Activated CD4-positive, alpha-beta T cell treated with anti-CD3 and anti-CD28 coated beads, Interleukin-2, amount 50 U/mL, for 48 hours (primary cell): Measurements from ENCODE around the gene CLN6.
"Not testable (repeated sequence)": the region's sequence is repeated elsewhere in the genome, so short reads cannot be mapped to it uniquely, and the experiment has no call there.

Source experiments
- DNase-seq, 2 experiments: peaks; one replicate each; pipeline ENCODE4 v3.0.0-alpha.2; 2020

The CLN6 gene

GRCh38 chr15:68221530-68222431 is 7.7 kb downstream of the CLN6 start:
- not testable (repeated sequence) for DNase-seq

DNA sequence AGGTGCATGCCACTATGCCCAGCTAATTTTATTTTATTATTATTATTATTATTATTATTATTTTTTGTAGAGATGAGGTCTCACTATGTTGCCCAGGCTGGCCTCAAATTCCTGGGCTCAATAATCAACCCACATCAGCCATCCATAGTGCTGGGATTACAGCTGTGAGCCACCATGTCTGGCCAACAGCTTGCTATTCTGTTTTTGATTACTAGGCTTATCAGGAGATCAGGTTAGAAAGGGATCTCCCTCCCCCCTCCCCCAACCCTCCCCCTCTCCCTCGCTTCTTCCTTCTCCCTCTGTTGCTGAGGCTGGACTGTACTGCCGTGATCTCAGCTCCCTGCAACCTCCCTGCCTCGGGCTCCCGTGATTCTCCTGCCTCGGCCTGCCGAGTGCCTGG is 8.6 kb downstream of the CLN6 start:
- no peak for DNase-seq

DNA sequence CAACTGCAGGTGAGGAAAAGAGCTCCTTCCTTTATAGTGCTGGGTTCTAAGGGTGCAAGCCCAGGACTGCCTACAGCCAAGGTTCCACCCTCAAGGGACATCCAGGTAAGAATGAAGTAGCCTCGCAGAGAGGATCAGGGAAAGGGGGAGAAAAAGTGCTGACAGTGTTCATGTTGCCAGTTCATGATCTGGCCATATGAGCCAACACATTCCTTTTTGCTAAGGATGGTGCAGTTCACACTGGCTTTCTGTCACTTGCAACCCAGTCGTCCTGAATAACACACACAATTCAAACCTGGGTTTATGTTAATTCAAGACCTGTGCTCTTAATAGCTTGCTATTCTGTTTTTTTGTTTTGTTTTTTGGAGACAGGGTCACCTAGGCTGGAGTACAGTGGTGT is 9.0 kb downstream of the CLN6 start:
- no peak for DNase-seq

DNA sequence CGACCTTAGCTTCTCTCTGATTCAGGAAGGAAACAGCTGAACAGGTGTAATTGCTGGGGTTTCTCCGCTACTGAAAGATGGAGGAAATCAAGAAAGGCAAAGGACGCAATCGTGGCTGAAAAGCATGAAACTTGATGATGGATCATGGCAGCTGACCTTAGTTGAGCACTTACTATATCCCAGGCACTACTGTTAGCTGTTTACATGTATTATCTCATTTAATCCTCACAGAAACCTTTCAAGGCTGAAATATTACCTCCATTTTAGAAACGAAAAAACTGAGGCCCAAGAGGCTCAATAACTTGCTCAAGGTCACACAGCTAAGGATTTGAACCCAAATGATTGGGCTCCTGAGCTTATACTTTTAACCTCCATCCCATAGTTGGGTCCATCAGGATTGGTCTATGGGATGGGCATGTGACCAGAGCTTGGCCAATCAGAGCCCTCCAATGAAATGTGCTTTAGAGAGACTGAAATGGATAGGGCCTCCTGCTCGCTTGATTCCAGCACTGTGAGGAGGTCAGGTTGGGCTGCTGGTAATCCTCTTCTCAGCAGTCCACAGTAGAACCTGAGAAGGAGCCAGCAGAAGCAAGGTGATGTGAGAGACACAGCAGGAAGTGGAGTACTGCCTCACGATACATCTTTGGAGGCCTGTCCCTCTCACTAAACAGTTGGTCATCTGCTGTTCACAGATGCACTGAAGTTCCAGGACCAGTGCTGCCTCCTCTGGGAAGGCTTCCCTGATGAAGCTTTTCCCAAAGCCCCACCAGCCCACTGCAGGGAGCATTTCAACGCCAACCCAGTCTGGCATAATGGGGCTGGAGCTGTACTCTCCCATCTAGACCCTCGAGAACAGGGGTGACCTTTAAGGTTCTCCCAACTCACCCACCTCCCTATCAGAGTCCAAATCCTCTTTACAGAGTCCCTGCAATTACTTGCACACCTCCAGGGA is 10.4 kb downstream of the CLN6 start:
- DNase-seq, result no peak

DNA sequence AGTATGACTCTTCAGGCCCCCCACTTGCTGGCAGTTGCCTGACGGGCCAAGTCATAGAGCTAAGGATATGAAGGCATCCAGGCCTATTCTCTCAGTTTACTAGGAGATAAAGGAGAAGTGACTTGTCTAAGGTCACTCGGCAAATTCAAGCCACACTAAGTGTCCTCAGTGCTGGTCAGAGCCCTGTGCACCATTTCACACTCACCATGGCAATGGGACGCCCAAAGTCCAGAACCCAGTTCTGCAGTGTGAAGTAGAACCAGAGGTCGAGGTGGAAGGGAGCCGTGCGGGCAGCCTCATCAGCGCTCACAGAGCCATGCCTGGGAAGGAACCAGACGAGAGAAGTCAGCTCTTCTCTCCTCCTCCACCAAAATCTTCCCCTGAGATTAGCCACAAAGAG is 11.2 kb downstream of the CLN6 start:
- DNase-seq, result no peak

- DNase-seq, result no peak
Measured at GRCh38 chr15:68217341-68217740, 12.2 kb downstream of the CLN6 start.

DNA sequence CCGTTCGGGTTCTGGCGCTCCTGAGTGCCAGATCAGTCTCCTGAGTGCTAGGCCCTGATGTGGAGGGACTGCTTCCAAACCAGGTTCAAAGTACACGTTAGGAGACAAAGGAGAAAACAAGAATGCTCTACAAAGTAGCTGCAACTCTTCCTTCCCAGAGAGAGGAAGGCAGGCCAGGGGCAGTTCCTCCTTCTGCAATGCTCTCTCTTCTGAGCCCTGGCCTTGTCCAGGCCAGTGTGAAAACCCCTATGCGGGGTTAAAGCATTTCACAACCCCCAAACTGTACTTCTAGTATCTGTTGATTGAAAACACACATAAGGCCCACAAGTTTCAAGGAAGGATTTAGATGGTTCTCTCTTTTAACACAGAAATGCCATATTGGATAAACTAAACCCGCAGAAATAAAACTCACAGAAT is 14.7 kb downstream of the CLN6 start:
- DNase-seq, result no peak

GRCh38 chr15:68213991-68214837 is 15.3 kb downstream of the CLN6 start:
- DNase-seq, result no peak

- not testable (repeated sequence) for DNase-seq
Measured at GRCh38 chr15:68213491-68213845, 16.1 kb downstream of the CLN6 start.

DNA sequence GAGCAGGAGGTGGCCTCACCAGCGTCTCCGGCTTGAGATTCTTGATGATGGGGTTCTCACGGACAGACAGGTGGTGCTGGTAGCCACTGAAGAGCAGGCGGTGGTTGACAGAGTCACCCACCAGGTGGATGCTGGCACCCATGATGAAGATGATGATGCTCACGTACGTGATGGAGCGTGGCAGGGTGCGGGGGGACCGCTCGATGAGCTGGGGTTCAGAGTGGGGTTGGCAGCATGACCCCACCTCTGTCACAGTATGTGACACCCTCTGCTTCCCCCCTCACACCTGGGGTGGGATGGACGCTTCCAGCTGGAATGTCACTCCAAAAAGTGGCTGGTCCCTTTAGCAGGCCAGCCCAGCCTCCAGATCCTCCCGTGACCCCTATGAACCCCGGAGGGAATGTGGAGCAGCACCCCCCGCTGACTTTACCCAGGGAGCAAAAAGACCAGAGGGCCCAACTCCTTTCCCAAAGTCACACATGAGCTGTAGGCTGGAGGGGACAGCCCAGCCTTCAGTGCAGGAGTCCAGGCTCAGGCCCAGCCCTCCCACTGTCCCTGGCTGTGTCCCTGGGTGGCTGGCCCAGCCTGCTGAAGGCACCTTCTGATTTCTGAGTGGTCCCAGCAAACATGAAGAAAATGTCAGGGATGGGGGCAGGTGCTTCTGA is 17.7 kb downstream of the CLN6 start:
- DNase-seq, result no peak

DNA sequence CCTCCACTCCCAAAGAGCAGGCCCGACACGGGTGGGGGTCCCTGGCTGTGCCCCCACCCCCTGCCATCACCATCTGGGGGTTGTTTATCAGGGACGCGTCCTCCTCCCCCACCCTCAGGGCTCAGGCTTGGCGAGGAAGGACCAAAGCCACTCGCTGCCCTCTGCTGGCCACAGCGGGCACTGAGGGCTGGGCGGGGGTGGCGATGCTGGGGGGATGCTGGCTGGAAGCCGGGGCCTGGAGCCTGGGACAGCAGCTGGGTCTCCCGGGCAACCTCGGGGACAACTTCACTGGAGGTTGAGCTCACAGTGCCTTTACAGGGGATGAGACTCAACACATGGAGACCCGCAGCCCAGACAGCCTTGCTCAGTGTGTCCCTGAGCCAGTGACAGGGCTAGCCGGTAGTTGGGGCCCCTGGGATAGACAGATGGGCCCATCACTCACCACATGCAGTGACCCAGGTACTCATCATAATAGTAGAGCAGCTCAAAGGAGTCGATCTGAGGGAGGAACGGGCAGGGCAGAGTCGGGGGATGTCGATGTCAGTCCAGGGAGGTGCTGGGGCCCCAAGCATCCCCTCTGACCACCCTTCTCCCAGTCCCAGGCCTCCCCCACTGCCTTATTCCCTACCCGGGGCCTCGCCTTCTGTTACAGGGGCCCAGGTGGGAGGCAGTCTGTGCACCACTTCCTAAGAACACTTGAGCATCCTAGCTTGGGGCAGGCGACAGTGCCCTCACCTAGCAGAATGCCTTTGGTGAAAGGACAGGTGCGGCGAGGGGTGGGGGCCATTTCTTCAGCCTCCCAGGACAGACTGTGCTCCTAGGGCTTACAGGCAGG is 18.5 kb downstream of the CLN6 start:
- DNase-seq, result peak; percentile 58 to 59

DNA sequence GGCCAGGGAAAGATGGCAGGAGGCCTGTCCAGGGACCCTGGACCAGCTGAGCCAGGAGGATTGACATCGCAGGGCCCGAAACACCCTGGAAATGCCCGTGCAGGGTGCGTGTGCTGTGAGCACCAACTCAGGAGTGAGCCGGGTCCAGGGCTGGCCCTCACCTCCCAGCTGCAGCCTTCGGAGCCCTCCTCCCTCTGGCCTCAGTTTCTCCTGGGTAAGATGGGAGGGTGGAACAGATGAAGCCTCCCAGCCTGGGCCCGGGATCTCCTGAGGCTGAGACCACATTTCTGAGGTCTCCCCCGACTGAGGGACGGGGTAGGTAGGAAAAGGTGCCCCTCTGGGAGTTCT is 19.1 kb downstream of the CLN6 start:
- DNase-seq, result no peak

- DNase-seq, result peak; percentile 13 to 24
Measured at GRCh38 chr15:68209735-68210408, 19.7 kb downstream of the CLN6 start.

DNA sequence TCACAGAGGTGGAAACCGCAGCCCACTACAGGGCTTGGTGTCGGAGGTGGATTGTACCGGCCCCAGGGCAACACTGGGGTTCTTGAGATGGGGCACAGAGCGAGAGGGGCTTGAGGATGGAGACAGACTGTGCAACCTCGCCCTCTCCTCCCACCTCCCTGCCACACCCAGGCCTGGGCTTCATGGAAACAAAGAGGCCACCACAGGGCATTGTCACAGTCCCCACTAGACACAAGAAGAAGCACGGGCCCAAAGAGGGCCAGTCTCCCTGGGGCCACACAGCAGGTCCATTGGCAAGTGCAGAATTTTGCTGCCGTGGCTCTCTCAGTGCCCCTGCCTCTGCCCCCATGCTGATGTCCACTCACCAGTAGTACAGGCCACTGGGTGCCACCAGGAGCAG is 20.3 kb downstream of the CLN6 start:
- DNase-seq, result no peak

GRCh38 chr15:68208636-68209240 is 20.8 kb downstream of the CLN6 start:
- DNase-seq, result no peak

GRCh38 chr15:68208136-68208535 is 21.4 kb downstream of the CLN6 start:
- DNase-seq, result no peak

- no peak for DNase-seq
Measured at GRCh38 chr15:68207176-68207935, 22.2 kb downstream of the CLN6 start.

DNA sequence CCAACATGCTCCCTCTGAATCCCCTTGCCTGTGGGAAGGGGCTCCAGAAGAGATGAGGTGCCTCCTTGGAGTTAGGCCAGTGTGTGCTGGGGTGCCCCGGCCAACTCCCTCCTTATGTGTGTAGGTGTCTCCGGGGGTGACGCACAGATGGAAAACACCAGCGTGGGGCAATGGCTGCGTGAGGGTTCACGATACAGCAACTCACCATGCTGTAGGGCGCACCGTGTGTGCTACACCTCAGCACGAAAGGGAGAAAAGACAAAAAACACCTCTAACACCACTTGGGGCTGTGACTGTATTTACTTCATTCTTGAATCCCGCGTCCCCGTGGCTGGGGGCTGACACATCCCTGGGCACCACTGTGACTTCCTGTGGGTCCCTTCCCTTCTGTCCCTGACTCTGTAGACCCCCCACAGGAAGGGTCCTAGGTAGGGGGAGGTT is 22.8 kb downstream of the CLN6 start:
- DNase-seq, result no peak

DNA sequence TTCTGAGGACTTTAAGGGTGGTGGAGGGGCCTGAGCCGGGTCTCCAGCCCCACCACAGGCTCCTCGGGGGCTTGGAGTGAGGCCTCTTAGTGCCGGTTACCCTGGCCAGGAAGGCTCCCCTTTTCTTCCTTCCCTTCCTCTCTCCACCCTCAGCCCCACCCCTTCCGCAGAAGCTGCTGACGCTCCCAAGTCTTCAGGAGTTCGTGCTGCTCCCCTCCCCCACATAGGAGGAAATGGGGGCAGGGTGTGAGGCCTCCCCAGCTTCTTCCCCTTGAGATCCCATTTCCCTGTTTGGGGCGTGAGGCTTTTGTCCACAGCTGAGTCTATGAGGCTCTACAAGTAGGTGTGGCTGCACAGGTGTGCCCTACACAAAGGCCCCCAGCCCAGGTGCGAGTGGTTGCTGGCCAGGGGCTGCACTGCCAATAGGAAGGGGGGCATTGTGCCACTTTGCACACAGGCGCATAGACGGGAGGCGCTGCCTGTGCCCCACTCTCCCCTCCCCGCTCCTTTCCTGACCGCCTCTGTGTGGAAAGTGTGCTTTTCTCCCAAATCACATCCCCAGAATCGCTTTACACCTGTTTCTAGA is 23.5 kb downstream of the CLN6 start:
- DNase-seq, result no peak
